GM12864 (cell line): ENCODE measurements around the gene C4orf17.

Experiments used
- DNase-seq: peaks from one replicate; pipeline ENCODE4 v3.0.0-alpha.2; 2011; ENCODE audit warnings: low read depth
- H3K4me3 ChIP-seq: 2 replicates; pipeline ENCODE4 v1.5.1; 2011; ENCODE audit warnings: mild to moderate bottlenecking, low read depth, low read length, control low read depth
- CTCF ChIP-seq: IDR thresholded peaks from 2 replicates; pipeline ENCODE4 v1.5.1; 2011; ENCODE audit warnings: low read depth, mild to moderate bottlenecking, moderate library complexity, low read length, control low read depth, inconsistent platforms; ENCODE audit errors: missing control alignments

The C4orf17 gene

GRCh38 chr4:99510721-99511120, at the start of gene C4orf17:
TSS of gene C4orf17 (plus strand) at chr4:99511021. CDS start at chr4:99513082, 2,061 bp downstream.
- no peak for TF ChIP-seq CTCF
- DNase-seq = no peak

GRCh38 chr4:99461623-99462401, 49.0 kb upstream of the C4orf17 start:
- TF ChIP-seq CTCF = no peak
- H3K4me3 ChIP-seq = no peak overlapping the region
- DNase-seq = no peak

More at GRCh38 chr4:99510721-99511120, at the start of gene C4orf17:
- no peak within 1 kb of the TSS for H3K4me3 ChIP-seq

- peak; percentile 69 for TF ChIP-seq CTCF
- peak; percentile 24 for DNase-seq
- no peak overlapping the region for H3K4me3 ChIP-seq
These were observed 47.9 kb upstream of the C4orf17 start for GRCh38 chr4:99462875-99463464.

GRCh38 chr4:99463566-99463965, 47.3 kb upstream of the C4orf17 start:
- no peak for TF ChIP-seq CTCF
- no peak for DNase-seq
- no peak overlapping the region for H3K4me3 ChIP-seq

GRCh38 chr4:99467887-99468286, 42.9 kb upstream of the C4orf17 start:
- no peak overlapping the region for H3K4me3 ChIP-seq
- no peak for DNase-seq
- TF ChIP-seq CTCF = no peak

- no peak for DNase-seq
- no peak overlapping the region for H3K4me3 ChIP-seq
- TF ChIP-seq CTCF = no peak
These were observed 41.9 kb upstream of the C4orf17 start for GRCh38 chr4:99468889-99469288.
